Neuronal stem cell (in vitro differentiated cells): ENCODE results near the gene ENPEP.

Experiments used
- DNase-seq: peaks from one replicate; pipeline ENCODE4 v3.0.0-alpha.2; 2013; ENCODE audit warnings: low spot score
- H2AFZ ChIP-seq: one replicate; pipeline ENCODE4 v1.6.1; 2013; ENCODE audit warnings: mild to moderate bottlenecking, low read length, inconsistent platforms
- H2AK5ac ChIP-seq: 2 replicates; pipeline ENCODE4 v1.6.1; 2013; ENCODE audit warnings: low read depth, mild to moderate bottlenecking, inconsistent platforms, low read length, moderate library complexity, mixed read lengths
- H2BK120ac ChIP-seq: 2 replicates; pipeline ENCODE4 v1.6.1; 2013; ENCODE audit warnings: low read depth, mild to moderate bottlenecking, inconsistent platforms, low read length, moderate library complexity, mixed read lengths
- H2BK12ac ChIP-seq: one replicate; pipeline ENCODE4 v1.6.1; 2013; ENCODE audit warnings: low read length, inconsistent platforms
- H2BK15ac ChIP-seq: 2 replicates; pipeline ENCODE4 v1.6.1; 2013; ENCODE audit warnings: mild to moderate bottlenecking, low read length, inconsistent platforms, mixed read lengths
- H2BK5ac ChIP-seq: one replicate; pipeline ENCODE4 v1.6.1; 2013; ENCODE audit warnings: inconsistent platforms, mild to moderate bottlenecking, low read length, moderate library complexity
- H3K14ac ChIP-seq: one replicate; pipeline ENCODE4 v1.6.1; 2013; ENCODE audit warnings: low read length, inconsistent platforms
- H3K18ac ChIP-seq: 2 replicates; pipeline ENCODE4 v1.6.1; 2013; ENCODE audit warnings: low read length, inconsistent platforms
- H3K23ac ChIP-seq: 2 replicates; pipeline ENCODE4 v1.6.1; 2013; ENCODE audit warnings: low read depth, mild to moderate bottlenecking, mixed read lengths, low read length, inconsistent platforms; ENCODE audit not compliant: poor library complexity
- H3K27ac ChIP-seq: replicated peaks from 3 replicates; pipeline ENCODE4 v1.5.1; 2013; ENCODE audit warnings: low read length, inconsistent platforms
- H3K27me3 ChIP-seq, 3 experiments: 2 replicates each; pipeline ENCODE4 v1.6.1; 2013; ENCODE audit warnings: low read length in 3 of 3, mild to moderate bottlenecking in 2 of 3, inconsistent platforms in 1 of 3, low read depth in 1 of 3, mixed read lengths in 1 of 3, moderate library complexity in 1 of 3; ENCODE audit not compliant: control insufficient read depth in 3 of 3, insufficient read depth in 3 of 3
- H3K36me3 ChIP-seq, 2 donors: replicated peaks in 1 of 2; 2 replicates each; pipeline ENCODE4 v1.6.1; 2013; ENCODE audit warnings: low read length in 2 of 2; ENCODE audit not compliant: control insufficient read depth in 2 of 2, insufficient read depth in 2 of 2
- H3K4ac ChIP-seq: 2 replicates; pipeline ENCODE4 v1.6.1; 2013; ENCODE audit warnings: inconsistent platforms, mild to moderate bottlenecking, low read length, moderate library complexity
- H3K4me1 ChIP-seq, 2 donors: 1 replicate in 1 of 2; 2 replicates in 1 of 2; pipeline ENCODE4 v1.6.1; 2013; ENCODE audit warnings: low read length in 2 of 2, low read depth in 1 of 2; ENCODE audit not compliant: control insufficient read depth in 2 of 2, insufficient read depth in 1 of 2
- H3K4me2 ChIP-seq: one replicate; pipeline ENCODE4 v1.6.1; 2013; ENCODE audit warnings: mild to moderate bottlenecking, low read length, inconsistent platforms; ENCODE audit not compliant: insufficient read depth, poor library complexity, severe bottlenecking
- H3K4me3 ChIP-seq, 2 donors: 2 replicates each; pipeline ENCODE4 v1.5.1; 2013; ENCODE audit warnings: low read length in 2 of 2, mild to moderate bottlenecking in 2 of 2, inconsistent platforms in 1 of 2, moderate library complexity in 1 of 2
- H3K79me1 ChIP-seq: one replicate; pipeline ENCODE4 v1.6.1; 2013; ENCODE audit warnings: low read depth, mild to moderate bottlenecking, inconsistent platforms, low read length, moderate library complexity
- H3K9ac ChIP-seq: one replicate; pipeline ENCODE4 v1.6.1; 2013; ENCODE audit warnings: mild to moderate bottlenecking, low read depth, low read length, inconsistent platforms; ENCODE audit not compliant: poor library complexity
- H3K9me3 ChIP-seq, 2 donors: replicated peaks in 1 of 2; 2 replicates each; pipeline versions ENCODE3 to v1.6.1; 2013; ENCODE audit warnings: low read length in 2 of 2, mild to moderate bottlenecking in 2 of 2, inconsistent platforms in 1 of 2, low read depth in 1 of 2, mixed read lengths in 1 of 2, moderate library complexity in 1 of 2; ENCODE audit not compliant: control insufficient read depth in 2 of 2, insufficient read depth in 1 of 2
- H4K8ac ChIP-seq: one replicate; pipeline ENCODE4 v1.6.1; 2013; ENCODE audit warnings: low read depth, mild to moderate bottlenecking, inconsistent platforms, low read length, moderate library complexity
- H4K91ac ChIP-seq: one replicate; pipeline ENCODE4 v1.6.1; 2013; ENCODE audit warnings: low read length, low read depth, mild to moderate bottlenecking, inconsistent platforms; ENCODE audit not compliant: poor library complexity
- WGBS, 2 donors: extraction: QIAGEN DNeasy Blood & Tissue Kit; methylation state at CpG; one replicate each; pipeline ENCODE4 v1.1.7; 2013; ENCODE audit warnings: missing lambda C conversion rate in 2 of 2, mixed read lengths in 1 of 2; ENCODE audit not compliant: insufficient read length in 2 of 2, insufficient replicate concordance in 1 of 2; ENCODE audit errors: extremely low coverage in 2 of 2; 5-methylcytosine and 5-hydroxymethylcytosine counted together

Gene ENPEP

GRCh38 chr4:110544594-110544993, 68.6 kb downstream of the ENPEP start:
- H3K9me3 ChIP-seq, result no peaks in the 10 kb centered on the region
- no peak overlapping the region for H2BK5ac ChIP-seq
- H2BK15ac ChIP-seq, result no peak overlapping the region
- no peak overlapping the region for H3K4me3 ChIP-seq
- no peak overlapping the region for H3K27ac ChIP-seq
- H3K14ac ChIP-seq, result no peak overlapping the region
- H3K4ac ChIP-seq, result no peak overlapping the region
- no peaks in the 10 kb centered on the region for H3K4me1 ChIP-seq
- no peaks in the 10 kb centered on the region for H3K36me3 ChIP-seq
- H3K18ac ChIP-seq, result no peak overlapping the region
- no peak overlapping the region for H2BK12ac ChIP-seq
- H3K9ac ChIP-seq, result no peak overlapping the region
- H2AK5ac ChIP-seq, result no peak overlapping the region
- H4K8ac ChIP-seq, result no peak overlapping the region
- H3K4me2 ChIP-seq, result no peak overlapping the region
- H2AFZ ChIP-seq, result no peak overlapping the region
- no peaks in the 10 kb centered on the region for H3K79me1 ChIP-seq
- H2BK120ac ChIP-seq, result no peak overlapping the region
- H3K23ac ChIP-seq, result no peak overlapping the region
- no peak overlapping the region for H4K91ac ChIP-seq
- no peak for DNase-seq
- H3K27me3 ChIP-seq, result no peaks in the 10 kb centered on the region

GRCh38 chr4:110550260-110550659, 74.3 kb downstream of the ENPEP start:
- no CpG with 5 or more reads among the region's 1 CpG for WGBS, 2 donors
- no peaks in the 10 kb centered on the region for H3K9me3 ChIP-seq
- H3K79me1 ChIP-seq, result no peaks in the 10 kb centered on the region
- no peak overlapping the region for H2BK120ac ChIP-seq
- H3K14ac ChIP-seq, result no peak overlapping the region
- H3K18ac ChIP-seq, result no peak overlapping the region
- H3K9ac ChIP-seq, result no peak overlapping the region
- H3K36me3 ChIP-seq, result no peaks in the 10 kb centered on the region
- H2BK12ac ChIP-seq, result no peak overlapping the region
- no peak overlapping the region for H3K27ac ChIP-seq
- H4K91ac ChIP-seq, result no peak overlapping the region
- no peak overlapping the region for H3K23ac ChIP-seq
- H2AFZ ChIP-seq, result no peak overlapping the region
- no peaks in the 10 kb centered on the region for H3K27me3 ChIP-seq
- no peaks in the 10 kb centered on the region for H3K4me1 ChIP-seq
- H4K8ac ChIP-seq, result no peak overlapping the region
- H2BK15ac ChIP-seq, result no peak overlapping the region
- H3K4me3 ChIP-seq, result no peak overlapping the region
- H2AK5ac ChIP-seq, result no peak overlapping the region
- DNase-seq, result no peak
- no peak overlapping the region for H3K4me2 ChIP-seq
- H2BK5ac ChIP-seq, result no peak overlapping the region
- H3K4ac ChIP-seq, result no peak overlapping the region

GRCh38 chr4:110553197-110553596, 77.2 kb downstream of the ENPEP start:
- H4K8ac ChIP-seq, result no peak overlapping the region
- H3K9me3 ChIP-seq, result no peaks in the 10 kb centered on the region
- H2BK5ac ChIP-seq, result no peak overlapping the region
- H2BK15ac ChIP-seq, result no peak overlapping the region
- H3K36me3 ChIP-seq, result no peaks in the 10 kb centered on the region
- no peak for DNase-seq
- no peak overlapping the region for H3K18ac ChIP-seq
- no peak overlapping the region for H3K4me2 ChIP-seq
- H3K27ac ChIP-seq, result no peak overlapping the region
- no peak overlapping the region for H2AFZ ChIP-seq
- no peaks in the 10 kb centered on the region for H3K27me3 ChIP-seq
- WGBS, 2 donors, result no CpG with 5 or more reads among the region's 2 CpGs
- no peak overlapping the region for H3K14ac ChIP-seq
- no peak overlapping the region for H3K4me3 ChIP-seq
- H3K4ac ChIP-seq, result no peak overlapping the region
- H2BK120ac ChIP-seq, result no peak overlapping the region
- H4K91ac ChIP-seq, result no peak overlapping the region
- no peak overlapping the region for H2AK5ac ChIP-seq
- H3K4me1 ChIP-seq, result no peaks in the 10 kb centered on the region
- no peaks in the 10 kb centered on the region for H3K79me1 ChIP-seq
- no peak overlapping the region for H2BK12ac ChIP-seq
- no peak overlapping the region for H3K9ac ChIP-seq
- H3K23ac ChIP-seq, result no peak overlapping the region

GRCh38 chr4:110567214-110567613, 91.3 kb downstream of the ENPEP start:
- Histone ChIP-seq H3K27ac (no peak overlapping the region), H3K79me1 (no peaks in the 10 kb centered on the region), H3K14ac (no peak overlapping the region), H3K4me3 (no peak overlapping the region), H3K18ac (no peak overlapping the region), H3K4ac (no peak overlapping the region), H2BK5ac (no peak overlapping the region), H2BK15ac (no peak overlapping the region), H3K23ac (no peak overlapping the region), H3K4me1 (peaks cover 0 to 6% of the 10 kb centered on the region in 2 donors), H2AK5ac (no peak overlapping the region), H2BK12ac (no peak overlapping the region), H4K8ac (no peak overlapping the region), H3K9me3 (no peaks in the 10 kb centered on the region), H2BK120ac (no peak overlapping the region), H3K4me2 (no peak overlapping the region), H3K9ac (no peak overlapping the region), H4K91ac (no peak overlapping the region), H2AFZ (no peak overlapping the region), H3K27me3 (no peaks in the 10 kb centered on the region), H3K36me3 (no peaks in the 10 kb centered on the region)
- WGBS, 2 donors, result no CpG with 5 or more reads among the region's 6 CpGs
- no peak for DNase-seq
